Left lung (tissue), 10 donors: ENCODE data around the gene PGK2. TPM values are rescaled to one million over a fixed set of nuclear protein-coding genes. Genes with fewer than 3 reads are reported as not detected.
"Not testable (repeated sequence)": the region's sequence is repeated elsewhere in the genome, so short reads cannot be mapped to it uniquely, and the experiment has no call there.

Experiments
- ATAC-seq: fragments of 200-7000 bp; cut with Tn5 transposase; one replicate; pipeline ENCODE4 v1.9.1; 2020; ENCODE audit warnings: moderate library complexity
- DNase-seq, 4 donors: peaks; one replicate each; pipeline ENCODE4 v3.0.0-alpha.2; 2013 to 2020
- H3K27ac ChIP-seq, 2 donors: fragments of 200-600 bp; sonication (generic) in 1 of 2; one replicate each; pipeline versions ENCODE4 v1.5.0 to v1.8.0; 2020 to 2021
- H3K27me3 ChIP-seq, 2 donors: fragments of 200-600 bp; sonication (generic) in 1 of 2; one replicate each; pipeline versions ENCODE4 v1.5.0 to v1.8.0; 2020 to 2021
- H3K36me3 ChIP-seq, 2 donors: fragments of 200-600 bp; sonication (generic) in 1 of 2; one replicate each; pipeline versions ENCODE4 v1.5.0 to v1.8.0; 2020 to 2021
- H3K4me1 ChIP-seq, 2 donors: fragments of 200-600 bp; one replicate each; pipeline ENCODE4 v1.8.0; 2021
- H3K4me3 ChIP-seq, 2 donors: fragments of 200-600 bp; sonication (generic) in 1 of 2; one replicate each; pipeline versions ENCODE4 v1.5.0 to v1.8.0; 2020 to 2021; ENCODE audit warnings: mild to moderate bottlenecking in 1 of 2
- H3K9me3 ChIP-seq, 2 donors: fragments of 200-600 bp; sonication (generic) in 1 of 2; one replicate each; pipeline versions ENCODE4 v1.5.0 to v1.8.0; 2020 to 2021
- intact Hi-C, 2 donors: fragments of 100-400 bp; cut with DNase I; formaldehyde crosslinking; loops; one replicate each; pipeline versions ENCODE4 v1.11.2 to v1.14.2; 2022
- polyA plus RNA-seq, 6 donors: library from polyadenylated mRNA; unstranded; fragments of 120-200 nt; gene quantifications; one replicate each; pipeline ENCODE4 v1.2.1, GENCODE V29; 2013; ENCODE audit not compliant: insufficient read length in 6 of 6
- total RNA-seq, 2 donors: library from RNA; stranded (reverse); fragmentation: NEBNext Ultra II Directional; extraction: Animal tissue kit (Norgen Biotek cat#: 25700); gene quantifications; one replicate each; pipeline ENCODE4 v1.2.1, GENCODE V29; 2021
- TF ChIP-seq, protein P1 (sequence below), 2 donors: fragments of 200-600 bp; sonication (generic) in 1 of 2; IDR thresholded peaks; one replicate each; pipeline versions ENCODE4 v1.5.0 to v1.8.0; 2021; ENCODE audit warnings: antibody characterized with exemption in 2 of 2
- donor health status: DM: no; HTN: yes; CAD: no.
- donor health status: DM: no; HTN: no; CAD: no.

PGK2 gene
- total and polyA plus RNA-seq, 8 donors = 0.08 TPM; not detected in 7

DNA sequence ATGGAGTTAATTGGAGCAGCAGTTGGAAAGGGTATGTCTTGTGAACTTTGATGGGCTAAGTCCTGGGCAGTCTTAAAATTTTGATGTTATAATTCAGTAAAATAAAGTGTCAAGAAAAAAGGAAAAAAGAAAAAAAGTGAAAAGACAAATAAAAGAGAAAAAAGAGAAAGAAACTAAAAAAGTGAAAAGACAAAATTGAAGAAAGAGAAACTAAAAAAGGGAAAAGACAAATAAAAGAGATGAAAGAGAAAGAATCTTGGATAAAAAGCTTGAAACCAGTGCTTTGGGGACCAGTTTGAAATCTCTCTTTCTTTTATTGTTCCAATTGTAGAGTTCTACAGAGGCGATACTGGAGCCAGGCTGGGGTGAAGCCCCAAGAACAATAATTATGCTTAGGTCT lies 12.0 kb upstream of the PGK2 start:
- ATAC-seq = no peak
- H3K27ac ChIP-seq = no peak overlapping the region

DNA sequence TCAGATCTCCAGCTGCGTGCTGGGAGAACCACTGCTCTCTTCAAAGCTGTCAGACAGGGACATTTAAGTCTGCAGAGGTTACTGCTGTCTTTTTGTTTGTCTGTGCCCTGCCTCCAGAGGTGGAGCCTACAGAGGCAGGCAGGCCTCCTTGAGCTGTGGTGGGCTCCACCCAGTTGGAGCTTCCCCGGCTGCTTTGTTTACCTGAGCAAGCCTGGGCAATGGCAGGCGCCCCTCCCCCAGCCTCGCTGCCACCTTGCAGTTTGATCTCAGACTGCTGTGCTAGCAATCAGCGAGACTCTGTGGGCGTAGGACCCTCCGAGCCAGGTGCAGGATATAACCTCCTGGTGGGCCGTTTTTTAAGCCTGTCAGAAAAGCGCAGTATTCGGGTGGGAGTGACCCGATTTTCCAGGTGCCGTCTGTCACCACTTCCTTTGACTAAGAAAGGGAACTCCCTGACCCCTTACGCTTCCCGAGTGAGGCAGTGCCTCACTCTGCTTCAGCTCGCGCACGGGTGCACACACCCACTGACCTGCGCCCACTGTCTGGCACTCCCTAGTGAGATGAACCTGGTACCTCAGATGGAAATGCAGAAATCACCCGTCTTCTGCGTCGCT lies 9.9 kb upstream of the PGK2 start:
- H3K4me3 ChIP-seq, H3K36me3 ChIP-seq, DNase-seq, H3K27me3 ChIP-seq, H3K9me3 ChIP-seq, ATAC-seq, intact Hi-C loops, H3K27ac ChIP-seq, H3K4me1 ChIP-seq: not testable (repeated sequence)

More for the DNA sequence above, 12.0 kb upstream of the PGK2 start:
- Histone ChIP-seq H3K9me3 (peaks cover 0 to 2% of the 10 kb centered on the region in 2 donors), H3K4me3 (no peak overlapping the region), H3K36me3 (no peaks in the 10 kb centered on the region), H3K4me1 (no peaks in the 10 kb centered on the region), H3K27me3 (no peaks in the 10 kb centered on the region)
- TF ChIP-seq, protein P1, sequence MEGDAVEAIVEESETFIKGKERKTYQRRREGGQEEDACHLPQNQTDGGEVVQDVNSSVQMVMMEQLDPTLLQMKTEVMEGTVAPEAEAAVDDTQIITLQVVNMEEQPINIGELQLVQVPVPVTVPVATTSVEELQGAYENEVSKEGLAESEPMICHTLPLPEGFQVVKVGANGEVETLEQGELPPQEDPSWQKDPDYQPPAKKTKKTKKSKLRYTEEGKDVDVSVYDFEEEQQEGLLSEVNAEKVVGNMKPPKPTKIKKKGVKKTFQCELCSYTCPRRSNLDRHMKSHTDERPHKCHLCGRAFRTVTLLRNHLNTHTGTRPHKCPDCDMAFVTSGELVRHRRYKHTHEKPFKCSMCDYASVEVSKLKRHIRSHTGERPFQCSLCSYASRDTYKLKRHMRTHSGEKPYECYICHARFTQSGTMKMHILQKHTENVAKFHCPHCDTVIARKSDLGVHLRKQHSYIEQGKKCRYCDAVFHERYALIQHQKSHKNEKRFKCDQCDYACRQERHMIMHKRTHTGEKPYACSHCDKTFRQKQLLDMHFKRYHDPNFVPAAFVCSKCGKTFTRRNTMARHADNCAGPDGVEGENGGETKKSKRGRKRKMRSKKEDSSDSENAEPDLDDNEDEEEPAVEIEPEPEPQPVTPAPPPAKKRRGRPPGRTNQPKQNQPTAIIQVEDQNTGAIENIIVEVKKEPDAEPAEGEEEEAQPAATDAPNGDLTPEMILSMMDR (IDR thresholded peaks at IDR 0.05) = no peak
- no peak for DNase-seq
- intact Hi-C loops = no loop called here

DNA sequence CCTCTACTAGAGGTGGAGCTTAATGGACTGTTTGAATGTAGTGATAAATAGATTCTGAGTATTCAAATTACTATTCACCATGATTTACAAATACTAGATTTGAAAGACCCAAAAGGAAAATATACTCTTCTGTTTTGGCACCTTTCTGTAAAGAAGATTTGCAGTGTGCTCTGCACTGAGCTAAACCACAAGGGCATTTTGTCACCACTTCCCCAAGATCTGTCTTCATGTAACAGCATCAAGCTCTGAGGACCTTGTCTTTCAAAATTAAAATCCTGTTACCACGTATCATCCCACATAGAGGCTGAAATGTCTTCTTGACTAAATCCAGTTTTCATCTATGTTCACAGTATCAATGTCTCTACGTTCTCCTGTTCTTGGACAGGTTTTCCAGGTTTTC lies 3.3 kb upstream of the PGK2 start:
- TF ChIP-seq, protein P1 (IDR thresholded peaks at IDR 0.05) = no peak
- ATAC-seq (no peak), DNase-seq (no peak)
- no peaks in the 10 kb centered on the region for H3K36me3 ChIP-seq
- no peak overlapping the region for H3K4me3 ChIP-seq
- no peaks in the 10 kb centered on the region for H3K4me1 ChIP-seq
- intact Hi-C loops = no loop called here
- no peaks in the 10 kb centered on the region for H3K9me3 ChIP-seq
- no peak overlapping the region for H3K27ac ChIP-seq
- no peaks in the 10 kb centered on the region for H3K27me3 ChIP-seq

DNA sequence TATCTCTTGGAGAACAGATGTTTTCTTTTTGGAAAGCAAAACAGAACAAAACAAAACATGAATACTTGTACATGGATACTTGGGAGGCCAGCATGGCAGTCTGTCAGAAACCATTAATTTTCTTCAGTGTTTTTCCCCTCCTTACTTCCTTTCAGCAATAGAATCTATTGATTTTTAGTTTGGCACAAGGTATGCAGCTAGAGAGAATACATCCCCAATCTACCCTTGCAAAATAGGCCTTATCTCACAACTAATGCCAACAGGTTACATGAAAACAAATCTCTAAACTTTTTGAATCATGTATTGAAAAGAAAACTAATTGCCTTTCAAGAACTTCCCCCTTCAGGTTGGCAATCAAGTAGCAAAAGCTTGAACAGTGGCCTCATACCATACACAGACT lies 2.8 kb downstream of the PGK2 start:
- intact Hi-C loops = no loop called here
- H3K27me3 ChIP-seq = no peaks in the 10 kb centered on the region
- H3K4me3 ChIP-seq = no peak overlapping the region
- TF ChIP-seq, protein P1 (IDR thresholded peaks at IDR 0.05) = no peak
- no peaks in the 10 kb centered on the region for H3K9me3 ChIP-seq
- H3K36me3 ChIP-seq = no peaks in the 10 kb centered on the region
- ATAC-seq (no peak), DNase-seq (no peak)
- no peaks in the 10 kb centered on the region for H3K4me1 ChIP-seq
- no peak overlapping the region for H3K27ac ChIP-seq

DNA sequence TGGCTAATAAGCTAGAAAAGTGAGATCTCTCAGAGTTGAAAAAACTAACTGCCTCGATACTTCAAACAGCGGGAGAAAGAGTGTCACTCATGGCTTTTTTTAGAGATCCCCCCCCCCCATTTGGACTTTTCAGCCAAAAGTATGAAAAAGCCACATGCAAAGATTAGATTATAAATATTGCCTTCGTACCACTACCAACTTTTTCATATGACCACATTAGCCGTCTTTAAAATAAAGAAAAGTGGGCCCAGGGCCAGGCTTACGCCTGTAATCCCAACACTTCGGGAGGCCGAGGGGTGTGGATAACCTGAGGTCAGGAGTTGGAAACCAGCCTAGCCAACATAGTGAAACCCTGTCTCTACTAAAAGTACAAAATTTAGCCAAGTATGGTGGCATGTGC lies 4.4 kb downstream of the PGK2 start:
- Histone ChIP-seq H3K36me3 (no peaks in the 10 kb centered on the region), H3K4me3 (no peak overlapping the region), H3K27ac (no peak overlapping the region), H3K9me3 (no peaks in the 10 kb centered on the region), H3K27me3 (no peaks in the 10 kb centered on the region), H3K4me1 (no peaks in the 10 kb centered on the region)
- TF ChIP-seq, protein P1 (IDR thresholded peaks at IDR 0.05) = no peak
- intact Hi-C loops = no loop called here
- DNase-seq (no peak), ATAC-seq (no peak)

DNA sequence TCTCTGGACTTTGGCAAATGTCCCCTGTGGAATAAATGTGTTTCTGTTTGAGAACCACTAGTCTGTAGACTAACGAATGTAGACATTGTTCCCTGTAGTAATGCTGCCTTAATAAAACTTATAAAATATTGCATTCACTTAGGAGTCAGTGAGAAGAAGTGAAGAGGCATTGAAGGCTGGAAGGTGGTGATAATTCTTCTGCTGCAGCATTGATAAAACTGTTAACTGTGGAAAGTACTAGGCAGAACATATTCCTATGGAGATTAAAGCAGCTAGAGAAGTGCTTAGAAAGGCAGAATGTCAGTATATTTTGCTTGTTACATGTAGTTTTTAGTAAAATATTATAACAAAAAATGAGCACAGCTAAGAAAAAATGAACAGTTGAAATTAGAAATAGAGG lies 4.8 kb downstream of the PGK2 start:
- Histone ChIP-seq H3K4me1 (no peaks in the 10 kb centered on the region), H3K4me3 (no peak overlapping the region), H3K27ac (no peak overlapping the region), H3K9me3 (no peaks in the 10 kb centered on the region), H3K36me3 (no peaks in the 10 kb centered on the region), H3K27me3 (no peaks in the 10 kb centered on the region)
- intact Hi-C loops = no loop called here
- TF ChIP-seq, protein P1 (IDR thresholded peaks at IDR 0.05) = no peak
- no peak for DNase-seq
- ATAC-seq = no peak
